ENCODE results near the gene CYP46A1.

The CYP46A1 gene

GRCh38 chr14:99722741-99723140 is 38.6 kb downstream of the CYP46A1 start:
- Histone ChIP-seq H3K79me2 (ENCODE audit: insufficient read depth, low read length) (no peaks in the 10 kb centered on the region), H3K4me3 (ENCODE audit: insufficient read depth, low read length, poor library complexity, severe bottlenecking) (no peak overlapping the region), H2AFZ (ENCODE audit: low read depth, low read length, severe bottlenecking) (no peak overlapping the region), H3K9me3 (ENCODE audit: insufficient read depth, low read length) (no peaks in the 10 kb centered on the region), H3K9me2 (replicated peaks; ENCODE audit: insufficient read depth, low read length) (no peaks in the 10 kb centered on the region), H3K36me3 (ENCODE audit: low read length) (no peaks in the 10 kb centered on the region), H3K4me2 (ENCODE audit: low read depth, low read length, poor library complexity, severe bottlenecking) (no peak overlapping the region), H3F3A (ENCODE audit: insufficient read depth) (no peaks in the 10 kb centered on the region), H3K27ac (ENCODE audit: low read depth, low read length) (no peak overlapping the region), H3K9ac (ENCODE audit: low read length) (no peak overlapping the region), H3K27me3 (ENCODE audit: low read length) (no peaks in the 10 kb centered on the region), H4K20me1 (ENCODE audit: low read depth, low read length) (no peaks in the 10 kb centered on the region)
- TF ChIP-seq EZH2phosphoT487 (conservative IDR thresholded peaks at IDR 0.05; ENCODE audit: low read length) (no peak), CTCF (IDR thresholded peaks at IDR 0.05; ENCODE audit: insufficient read depth, low read length, poor library complexity, severe bottlenecking) (no peak)

GRCh38 chr14:99724196-99724891 is 40.2 kb downstream of the CYP46A1 start:
- no peak overlapping the region for H3K27ac ChIP-seq (ENCODE audit: low read depth, low read length)
- H4K20me1 ChIP-seq (ENCODE audit: low read depth, low read length) = no peaks in the 10 kb centered on the region
- H3K36me3 ChIP-seq (ENCODE audit: low read length) = no peaks in the 10 kb centered on the region
- no peak overlapping the region for H3K4me3 ChIP-seq (ENCODE audit: insufficient read depth, low read length, poor library complexity, severe bottlenecking)
- no peaks in the 10 kb centered on the region for H3K9me2 ChIP-seq (replicated peaks; ENCODE audit: insufficient read depth, low read length)
- H3K9me3 ChIP-seq (ENCODE audit: insufficient read depth, low read length) = no peaks in the 10 kb centered on the region
- no peak overlapping the region for H2AFZ ChIP-seq (ENCODE audit: low read depth, low read length, severe bottlenecking)
- TF ChIP-seq CTCF (IDR thresholded peaks at IDR 0.05; ENCODE audit: insufficient read depth, low read length, poor library complexity, severe bottlenecking) (no peak), EZH2phosphoT487 (conservative IDR thresholded peaks at IDR 0.05; ENCODE audit: low read length) (no peak)
- H3K9ac ChIP-seq (ENCODE audit: low read length) = no peak overlapping the region
- no peaks in the 10 kb centered on the region for H3K27me3 ChIP-seq (ENCODE audit: low read length)
- no peaks in the 10 kb centered on the region for H3K79me2 ChIP-seq (ENCODE audit: insufficient read depth, low read length)
- no peak overlapping the region for H3K4me2 ChIP-seq (ENCODE audit: low read depth, low read length, poor library complexity, severe bottlenecking)
- no peaks in the 10 kb centered on the region for H3F3A ChIP-seq (ENCODE audit: insufficient read depth)

GRCh38 chr14:99724939-99725773 is 41.1 kb downstream of the CYP46A1 start:
- H3K36me3 ChIP-seq (ENCODE audit: low read length) = no peaks in the 10 kb centered on the region
- H3K9me2 ChIP-seq (replicated peaks; ENCODE audit: insufficient read depth, low read length) = no peaks in the 10 kb centered on the region
- no peak overlapping the region for H2AFZ ChIP-seq (ENCODE audit: low read depth, low read length, severe bottlenecking)
- H3K9me3 ChIP-seq (ENCODE audit: insufficient read depth, low read length) = no peaks in the 10 kb centered on the region
- TF ChIP-seq CTCF (IDR thresholded peaks at IDR 0.05; ENCODE audit: insufficient read depth, low read length, poor library complexity, severe bottlenecking) = no peak
- TF ChIP-seq EZH2phosphoT487 (conservative IDR thresholded peaks at IDR 0.05; ENCODE audit: low read length) = no peak
- no peaks in the 10 kb centered on the region for H4K20me1 ChIP-seq (ENCODE audit: low read depth, low read length)
- no peak overlapping the region for H3K4me2 ChIP-seq (ENCODE audit: low read depth, low read length, poor library complexity, severe bottlenecking)
- no peak overlapping the region for H3K9ac ChIP-seq (ENCODE audit: low read length)
- H3K4me3 ChIP-seq (ENCODE audit: insufficient read depth, low read length, poor library complexity, severe bottlenecking) = no peak overlapping the region
- H3F3A ChIP-seq (ENCODE audit: insufficient read depth) = no peaks in the 10 kb centered on the region
- no peaks in the 10 kb centered on the region for H3K27me3 ChIP-seq (ENCODE audit: low read length)
- H3K27ac ChIP-seq (ENCODE audit: low read depth, low read length) = no peak overlapping the region
- no peaks in the 10 kb centered on the region for H3K79me2 ChIP-seq (ENCODE audit: insufficient read depth, low read length)

Data from SU-DHL-6 (cell line).